H9 (cell line): ENCODE measurements around the gene TMEM120B. TPM values are rescaled to one million over a fixed set of nuclear protein-coding genes. Genes with fewer than 3 reads are reported as not detected.

Source experiments
- DNase-seq: peaks from one replicate; pipeline ENCODE4 v3.0.0-alpha.2; 2017
- H2AFZ ChIP-seq: one replicate; pipeline ENCODE4 v1.6.1; 2013; ENCODE audit warnings: mild to moderate bottlenecking, low read length, control low read depth, moderate library complexity
- H2AK5ac ChIP-seq: 2 replicates; pipeline ENCODE4 v1.6.1; 2013; ENCODE audit warnings: low read length, control low read depth, mixed read lengths; ENCODE audit not compliant: insufficient read length
- H2BK120ac ChIP-seq: one replicate; pipeline ENCODE4 v1.6.1; 2013; ENCODE audit warnings: low read depth, mild to moderate bottlenecking, low read length, control low read depth, inconsistent platforms; ENCODE audit not compliant: poor library complexity, severe bottlenecking
- H2BK12ac ChIP-seq: 2 replicates; pipeline ENCODE4 v1.6.1; 2013; ENCODE audit warnings: low read length, control low read depth, mixed read lengths, low read depth; ENCODE audit not compliant: insufficient read length
- H2BK15ac ChIP-seq: 2 replicates; pipeline ENCODE4 v1.6.1; 2013; ENCODE audit warnings: low read depth, low read length, control low read depth
- H2BK20ac ChIP-seq: one replicate; pipeline ENCODE4 v1.6.1; 2013; ENCODE audit warnings: low read depth, mild to moderate bottlenecking, low read length, control low read depth, inconsistent platforms; ENCODE audit not compliant: poor library complexity, severe bottlenecking
- H2BK5ac ChIP-seq: 2 replicates; pipeline ENCODE4 v1.6.1; 2013; ENCODE audit warnings: low read length, control low read depth, mixed read lengths; ENCODE audit not compliant: insufficient read length
- H3K14ac ChIP-seq: 2 replicates; pipeline ENCODE4 v1.6.1; 2013; ENCODE audit warnings: low read length, control low read depth; ENCODE audit not compliant: insufficient read depth
- H3K18ac ChIP-seq: 2 replicates; pipeline ENCODE4 v1.6.1; 2013; ENCODE audit warnings: low read depth, mild to moderate bottlenecking, mixed read lengths, low read length, control low read depth; ENCODE audit not compliant: insufficient read length
- H3K23ac ChIP-seq: 2 replicates; pipeline ENCODE4 v1.6.1; 2013; ENCODE audit warnings: low read length, control low read depth, mixed read lengths, low read depth; ENCODE audit not compliant: insufficient read length
- H3K23me2 ChIP-seq: 2 replicates; pipeline ENCODE4 v1.6.1; 2013; ENCODE audit warnings: low read depth, mild to moderate bottlenecking, mixed read lengths, low read length, control low read depth; ENCODE audit not compliant: insufficient read length, poor library complexity, severe bottlenecking
- H3K27ac ChIP-seq: 2 replicates; pipeline ENCODE4 v1.5.1; 2013; ENCODE audit warnings: low read length, control low read depth, mixed read lengths, low read depth; ENCODE audit not compliant: insufficient read length
- H3K27me3 ChIP-seq: 2 replicates; pipeline ENCODE4 v1.6.1; 2013; ENCODE audit warnings: low read length, control low read depth, inconsistent platforms; ENCODE audit not compliant: insufficient read depth
- H3K4ac ChIP-seq: 2 replicates; pipeline ENCODE4 v1.6.1; 2013; ENCODE audit warnings: low read depth, mild to moderate bottlenecking, control low read depth, inconsistent platforms, low read length, moderate library complexity
- H3K4me1 ChIP-seq: 2 replicates; pipeline ENCODE4 v1.6.1; 2013; ENCODE audit warnings: low read length, control low read depth, inconsistent platforms; ENCODE audit not compliant: insufficient read depth
- H3K4me2 ChIP-seq: 2 replicates; pipeline ENCODE4 v1.6.1; 2013; ENCODE audit warnings: low read length, control low read depth, mixed read lengths; ENCODE audit not compliant: insufficient read length, insufficient read depth
- H3K56ac ChIP-seq: 2 replicates; pipeline ENCODE4 v1.6.1; 2013; ENCODE audit warnings: low read depth, mild to moderate bottlenecking, mixed read lengths, low read length, control low read depth; ENCODE audit not compliant: insufficient read length
- H3K79me1 ChIP-seq: 2 replicates; pipeline ENCODE4 v1.6.1; 2013; ENCODE audit warnings: low read depth, mild to moderate bottlenecking, moderate library complexity, low read length, control low read depth, inconsistent platforms; ENCODE audit not compliant: insufficient read depth, poor library complexity, severe bottlenecking
- H3K79me2 ChIP-seq: 2 replicates; pipeline ENCODE4 v1.6.1; 2013; ENCODE audit warnings: low read length, control low read depth, inconsistent platforms; ENCODE audit not compliant: insufficient read depth
- H3K9ac ChIP-seq: 2 replicates; pipeline ENCODE4 v1.6.1; 2013; ENCODE audit warnings: low read length, control low read depth, mixed read lengths; ENCODE audit not compliant: insufficient read length; ENCODE audit errors: extremely low read depth
- H3K9me3 ChIP-seq: one replicate; pipeline ENCODE4 v1.6.1; 2013; ENCODE audit warnings: low read depth, low read length, inconsistent platforms; ENCODE audit not compliant: control insufficient read depth
- H3T11ph ChIP-seq: one replicate; pipeline ENCODE4 v1.6.1; 2013; ENCODE audit warnings: mild to moderate bottlenecking, low read length, control low read depth, inconsistent platforms
- H4K20me1 ChIP-seq: one replicate; pipeline ENCODE4 v1.6.1; 2013; ENCODE audit not compliant: control insufficient read depth, insufficient read length, insufficient read depth
- H4K5ac ChIP-seq: 2 replicates; pipeline ENCODE4 v1.6.1; 2013; ENCODE audit warnings: low read depth, mild to moderate bottlenecking, mixed read lengths, low read length, control low read depth; ENCODE audit not compliant: insufficient read length
- H4K8ac ChIP-seq: replicated peaks from 2 replicates; pipeline ENCODE4 v1.6.1; 2013; ENCODE audit warnings: low read length, control low read depth, mixed read lengths, low read depth; ENCODE audit not compliant: insufficient read length
- H4K91ac ChIP-seq: 2 replicates; pipeline ENCODE4 v1.6.1; 2013; ENCODE audit warnings: low read depth, mild to moderate bottlenecking, moderate library complexity, mixed read lengths, low read length, control low read depth; ENCODE audit not compliant: insufficient read length
- H3K27ac Mint-ChIP-seq, 3 experiments: 2 replicates in 2 of 3; 3 replicates in 1 of 3; pipeline ENCODE4 v1.8.0; 2020 to 2021; ENCODE audit warnings: mixed read lengths in 3 of 3, mild to moderate bottlenecking in 1 of 3, moderate library complexity in 1 of 3
- H3K27me3 Mint-ChIP-seq: 2 replicates; pipeline ENCODE4 v1.8.0; 2021; ENCODE audit warnings: low read depth, mild to moderate bottlenecking, moderate library complexity, mixed read lengths
- H3K36me3 Mint-ChIP-seq, 3 experiments: 2 replicates in 2 of 3; 3 replicates in 1 of 3; pipeline ENCODE4 v1.8.0; 2020 to 2021; ENCODE audit warnings: low read depth in 3 of 3, mixed read lengths in 3 of 3; ENCODE audit not compliant: insufficient read depth in 1 of 3
- H3K4me1 Mint-ChIP-seq, 2 experiments: 2 replicates each; pipeline ENCODE4 v1.8.0; 2020; ENCODE audit warnings: mixed read lengths in 2 of 2
- H3K4me3 Mint-ChIP-seq, 2 experiments: 2 replicates in 1 of 2; 3 replicates in 1 of 2; pipeline ENCODE4 v1.8.0; 2020 to 2021; ENCODE audit warnings: mild to moderate bottlenecking in 2 of 2, mixed read lengths in 2 of 2, moderate library complexity in 1 of 2
- H3K9me3 Mint-ChIP-seq, 2 experiments: 2 replicates in 1 of 2; 3 replicates in 1 of 2; pipeline ENCODE4 v1.8.0; 2020; ENCODE audit warnings: mild to moderate bottlenecking in 2 of 2, mixed read lengths in 2 of 2, moderate library complexity in 1 of 2
- CTCF ChIP-seq: fragments of 200-600 bp; sonication (generic); conservative IDR thresholded peaks from 3 replicates; pipeline ENCODE4 v1.8.0; 2021; ENCODE audit warnings: antibody characterized with exemption, mild to moderate bottlenecking
- WGBS: extraction: QIAGEN DNeasy Blood & Tissue Kit; methylation state at CpG from one replicate; pipeline ENCODE4 v1.1.7; 2013; ENCODE audit warnings: missing lambda C conversion rate, low lambda C conversion rate, mixed read lengths; ENCODE audit not compliant: insufficient read length; ENCODE audit errors: extremely low coverage; 5-methylcytosine and 5-hydroxymethylcytosine counted together
- total RNA-seq: library from RNA; stranded (reverse); gene quantifications from 2 replicates; pipeline ENCODE4 v1.2.1, GENCODE V29; 2021

The TMEM120B gene
- total RNA-seq, 1 experiment from 2014 or later = 25.8 TPM

DNA sequence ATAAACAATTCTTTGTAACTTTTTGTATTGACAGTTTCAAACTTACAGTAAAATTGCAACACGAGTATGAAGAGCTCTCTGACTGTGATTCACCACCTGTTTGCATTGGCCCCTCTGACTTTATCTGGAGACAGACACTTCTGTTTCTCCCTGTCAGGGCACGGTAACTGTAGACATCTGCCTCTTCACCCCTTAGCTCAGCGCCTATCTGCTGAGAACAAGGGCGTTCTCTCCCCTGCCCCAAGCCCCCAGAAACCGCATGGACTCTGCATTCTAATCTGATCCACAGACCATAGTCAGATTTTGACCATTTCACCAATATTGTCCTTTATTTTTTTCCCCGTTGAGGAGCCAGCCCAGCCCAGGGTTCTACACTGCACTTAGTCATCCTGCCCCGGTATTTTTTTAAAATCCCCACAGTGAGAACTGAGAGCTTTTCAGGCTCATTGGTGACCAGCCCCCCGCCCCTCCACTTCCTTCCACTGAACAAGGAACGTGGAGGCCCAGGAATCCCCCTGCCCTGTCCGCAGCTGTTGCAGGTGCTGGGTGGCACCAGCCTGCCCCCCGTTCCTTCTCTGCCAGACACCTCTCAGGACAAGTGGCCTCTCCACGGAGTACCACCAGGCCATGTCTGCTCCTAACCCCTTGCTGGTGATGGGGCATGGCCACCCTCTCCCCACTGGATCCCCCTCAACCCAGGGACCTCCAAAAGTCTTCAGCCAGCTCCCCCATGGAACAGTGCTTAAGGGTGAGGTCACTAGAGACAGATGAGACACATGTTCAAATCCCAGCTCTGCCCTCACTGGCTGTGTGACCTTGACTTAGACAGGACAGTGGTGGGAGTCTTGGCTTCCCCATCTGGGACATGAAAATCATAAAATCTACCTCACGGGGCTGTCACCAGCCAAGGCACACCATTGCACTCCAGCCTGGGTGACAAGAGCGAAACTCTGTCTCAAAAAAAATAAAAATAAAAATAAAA lies 69.7 kb downstream of the TMEM120B start:
- Histone ChIP-seq H3K79me2 (no peaks in the 10 kb centered on the region), H3K9me3 (no peaks in the 10 kb centered on the region), H2BK12ac (no peak overlapping the region), H3K14ac (no peak overlapping the region), H3K18ac (no peak overlapping the region), H2BK5ac (no peak overlapping the region), H2BK120ac (no peak overlapping the region), H4K5ac (no peak overlapping the region), H3K23ac (no peak overlapping the region), H4K20me1 (no peaks in the 10 kb centered on the region), H3K4ac (no peak overlapping the region), H3K27ac (no peak overlapping the region), H3K9ac (no peak overlapping the region), H2AFZ (no peak overlapping the region), H4K8ac (no peak overlapping the region), H3K56ac (no peak overlapping the region), H3K4me2 (no peak overlapping the region), H3K23me2 (no peaks in the 10 kb centered on the region), H3K27me3 (no peaks in the 10 kb centered on the region), H3T11ph (no peak overlapping the region), H4K91ac (no peak overlapping the region), H2AK5ac (no peak overlapping the region), H3K79me1 (no peaks in the 10 kb centered on the region), H2BK15ac (no peak overlapping the region), H3K4me1 (no peaks in the 10 kb centered on the region), H2BK20ac (no peak overlapping the region)
- Mint-ChIP-seq H3K27ac (peak overlapping the region; percentile 8 to 95 (median 51); a peak in 5 of 7 replicates), H3K4me1 (peaks cover 11 to 15% of the 10 kb centered on the region in 2 experiments), H3K36me3 (peaks cover 5 to 34% (median 20%) of the 10 kb centered on the region in 3 experiments; a peak in 6 of 7 replicates), H3K9me3 (no peaks in the 10 kb centered on the region), H3K27me3 (peaks cover 5% of the 10 kb centered on the region; the same call in 1 of the 2 replicates), H3K4me3 (peak overlapping the region in 1 of 2 experiments; percentile 38; a peak in 1 of 5 replicates)
- no peak for TF ChIP-seq CTCF
- peak; percentile 33 for DNase-seq
- no CpG with 5 or more reads among the region's 14 CpGs for WGBS
